Uterus (tissue), 2 donors: ENCODE results near the gene IQCK.

ENCODE experiments used
- POLR2A ChIP-seq, 2 donors: fragments of 450-650 bp; IDR thresholded peaks; one replicate each; pipeline ENCODE4 v1.6.1; 2016; ENCODE audit warnings: antibody characterized with exemption in 2 of 2, mild to moderate bottlenecking in 1 of 2, moderate library complexity in 1 of 2
- TF ChIP-seq, protein P1 (sequence below), 4 experiments: fragments of 200-600 bp in 2 of 4; fragments of 450-650 bp in 2 of 4; sonication (generic) in 2 of 4; IDR thresholded peaks; one replicate each; pipeline ENCODE4 v1.5.1; 2016 to 2019; ENCODE audit warnings: antibody characterized with exemption in 4 of 4, mild to moderate bottlenecking in 2 of 4, moderate library complexity in 1 of 4

DNA sequence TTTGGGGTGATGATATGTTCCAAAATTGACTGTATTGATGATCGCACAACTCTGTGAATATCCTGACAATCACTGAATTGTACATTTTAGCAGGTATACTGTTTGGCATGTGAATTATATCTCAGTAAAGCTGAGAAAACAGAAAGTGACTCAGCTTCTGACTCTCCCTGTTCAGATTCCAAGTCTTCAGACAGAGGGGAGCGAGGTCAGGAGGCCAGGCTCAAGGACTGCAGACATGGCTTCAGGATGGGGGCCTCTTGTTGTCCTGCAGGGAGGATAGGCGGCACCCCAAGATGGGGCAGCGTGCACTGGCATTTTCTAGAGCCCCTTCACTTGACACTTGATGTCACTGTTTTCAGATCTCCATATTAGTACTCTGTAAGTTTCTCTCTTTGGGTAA lies 45.7 kb upstream of the IQCK start:
- TF ChIP-seq, protein P1, sequence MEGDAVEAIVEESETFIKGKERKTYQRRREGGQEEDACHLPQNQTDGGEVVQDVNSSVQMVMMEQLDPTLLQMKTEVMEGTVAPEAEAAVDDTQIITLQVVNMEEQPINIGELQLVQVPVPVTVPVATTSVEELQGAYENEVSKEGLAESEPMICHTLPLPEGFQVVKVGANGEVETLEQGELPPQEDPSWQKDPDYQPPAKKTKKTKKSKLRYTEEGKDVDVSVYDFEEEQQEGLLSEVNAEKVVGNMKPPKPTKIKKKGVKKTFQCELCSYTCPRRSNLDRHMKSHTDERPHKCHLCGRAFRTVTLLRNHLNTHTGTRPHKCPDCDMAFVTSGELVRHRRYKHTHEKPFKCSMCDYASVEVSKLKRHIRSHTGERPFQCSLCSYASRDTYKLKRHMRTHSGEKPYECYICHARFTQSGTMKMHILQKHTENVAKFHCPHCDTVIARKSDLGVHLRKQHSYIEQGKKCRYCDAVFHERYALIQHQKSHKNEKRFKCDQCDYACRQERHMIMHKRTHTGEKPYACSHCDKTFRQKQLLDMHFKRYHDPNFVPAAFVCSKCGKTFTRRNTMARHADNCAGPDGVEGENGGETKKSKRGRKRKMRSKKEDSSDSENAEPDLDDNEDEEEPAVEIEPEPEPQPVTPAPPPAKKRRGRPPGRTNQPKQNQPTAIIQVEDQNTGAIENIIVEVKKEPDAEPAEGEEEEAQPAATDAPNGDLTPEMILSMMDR (IDR thresholded peaks at IDR 0.05): no peak
- TF ChIP-seq POLR2A (IDR thresholded peaks at IDR 0.05): no peak
